Measurements from ENCODE around the gene SMYD3.

The SMYD3 gene

GRCh38 chr1:246338098-246338497 is 169.0 kb downstream of the SMYD3 start (continued):
- TF ChIP-seq PRDM2 (tag by site-specific recombination; IDR thresholded peaks at IDR 0.05; ENCODE audit: borderline replicate concordance) (no peak), ATF2 (tag by site-specific recombination; IDR thresholded peaks at IDR 0.05; ENCODE audit: low read depth) (no peak)

- POLR2A ChIA-PET: no interaction called here
- Histone ChIP-seq H3K4me1 (ENCODE audit: control insufficient read depth, insufficient read depth, low read length) (no peaks in the 10 kb centered on the region), H3K36me3 (ENCODE audit: control insufficient read depth in 2 of 2, insufficient read depth in 1 of 2, low read length in 2 of 2) (no peaks in the 10 kb centered on the region), H3K9me3 (ENCODE audit: control insufficient read depth, insufficient read depth, low read depth, low read length) (no peaks in the 10 kb centered on the region), H3K4me3 (ENCODE audit: low read depth, low read length) (no peak overlapping the region), H3K27ac (ENCODE audit: extremely low read depth, low read depth, low read length) (no peak overlapping the region)
- no peak for TF ChIP-seq GLI4 (tag by site-specific recombination; IDR thresholded peaks at IDR 0.05)
- CTCF ChIA-PET: no interaction called here
These were observed 171.9 kb downstream of the SMYD3 start for GRCh38 chr1:246335151-246335550.

GRCh38 chr1:246333855-246334254 is 173.2 kb downstream of the SMYD3 start:
- no peaks in the 10 kb centered on the region for H3K4me1 ChIP-seq (ENCODE audit: control insufficient read depth, insufficient read depth, low read length)

More at GRCh38 chr1:246333855-246334254, 173.2 kb downstream of the SMYD3 start:
- TF ChIP-seq ZNF660 (tag by site-specific recombination; IDR thresholded peaks at IDR 0.05) (no peak), TCF7L2 (IDR thresholded peaks at IDR 0.05; ENCODE audit: borderline replicate concordance, low read depth, low read length) (no peak), GLI2 (tag by site-specific recombination; IDR thresholded peaks at IDR 0.05; ENCODE audit: borderline replicate concordance, low read depth) (no peak), ZNF280C (tag by site-specific recombination; IDR thresholded peaks at IDR 0.05) (no peak), IKZF3 (tag by site-specific recombination; IDR thresholded peaks at IDR 0.05) (no peak), ZBTB8A (tag by site-specific recombination; IDR thresholded peaks at IDR 0.05) (no peak), ZNF37A (tag by site-specific recombination; IDR thresholded peaks at IDR 0.05) (no peak), ZNF16 (tag by site-specific recombination; IDR thresholded peaks at IDR 0.05; ENCODE audit: low read depth) (no peak), ZNF530 (tag by site-specific recombination; IDR thresholded peaks at IDR 0.05; ENCODE audit: low read depth) (no peak), ZNF707 (tag by site-specific recombination; IDR thresholded peaks at IDR 0.05) (no peak), ZNF488 (tag by site-specific recombination; IDR thresholded peaks at IDR 0.05) (no peak), ZNF777 (tag by site-specific recombination; IDR thresholded peaks at IDR 0.05; ENCODE audit: borderline replicate concordance) (no peak), ZNF776 (tag by site-specific recombination; IDR thresholded peaks at IDR 0.05; ENCODE audit: borderline replicate concordance) (no peak), ZBTB10 (tag by site-specific recombination; IDR thresholded peaks at IDR 0.05) (no peak)
- POLR2A ChIA-PET: no interaction called here
- Histone ChIP-seq H3K27ac (ENCODE audit: extremely low read depth, low read depth, low read length) (no peak overlapping the region), H3K36me3 (ENCODE audit: control insufficient read depth in 2 of 2, insufficient read depth in 1 of 2, low read length in 2 of 2) (no peaks in the 10 kb centered on the region), H3K9me3 (ENCODE audit: control insufficient read depth, insufficient read depth, low read depth, low read length) (no peaks in the 10 kb centered on the region), H3K4me3 (ENCODE audit: low read depth, low read length) (no peak overlapping the region)
- CTCF ChIA-PET: no interaction called here
